MCF 10A (cell line): Measurements from ENCODE around the gene MT1E. TPM values are rescaled to one million over a fixed set of nuclear protein-coding genes. Genes with fewer than 3 reads are reported as not detected.
"Not testable (repeated sequence)": the region's sequence is repeated elsewhere in the genome, so short reads cannot be mapped to it uniquely, and the experiment has no call there.

Experiments
- BruUV-seq: library from RNA; stranded (reverse); fragments of 400-500 nt; replicated peaks from 2 replicates; lab custom pipeline; 2021; lab: Mats Ljungman, UMichigan
- CTCF ChIA-PET: fragments of 300-600 bp; sonication (Branson Sonifier 250); formaldehyde crosslinking; extraction: SDS; loops from one replicate; lab custom pipeline; 2021; ENCODE audit warnings: antibody characterized with exemption, inconsistent platforms; lab: Yijun Ruan, JAX
- POLR2A ChIA-PET: fragments of 300-600, 350-650 bp; sonication (Branson Sonifier 250); formaldehyde crosslinking; extraction: SDS; loops from one replicate; lab custom pipeline; 2020; ENCODE audit warnings: antibody characterized with exemption, inconsistent platforms; lab: Yijun Ruan, JAX
- DNase-seq: peaks from one replicate; pipeline ENCODE4 v3.0.0-alpha.2; 2018; ENCODE audit not compliant: unreplicated experiment
- H3K27ac Mint-ChIP-seq: one replicate; pipeline ENCODE4 v1.8.0; 2022; ENCODE audit warnings: mild to moderate bottlenecking, low read depth, mixed read lengths; ENCODE audit not compliant: unreplicated experiment
- H3K27me3 Mint-ChIP-seq: one replicate; pipeline ENCODE4 v1.8.0; 2022; ENCODE audit warnings: mixed read lengths; ENCODE audit not compliant: insufficient read depth, unreplicated experiment
- H3K36me3 Mint-ChIP-seq: one replicate; pipeline ENCODE4 v1.8.0; 2022; ENCODE audit warnings: mild to moderate bottlenecking, moderate library complexity, mixed read lengths; ENCODE audit not compliant: insufficient read depth, unreplicated experiment
- H3K4me1 Mint-ChIP-seq: one replicate; pipeline ENCODE4 v1.8.0; 2022; ENCODE audit warnings: mixed read lengths; ENCODE audit not compliant: insufficient read depth, unreplicated experiment
- H3K4me3 Mint-ChIP-seq: one replicate; pipeline ENCODE4 v1.8.0; 2022; ENCODE audit warnings: mild to moderate bottlenecking, moderate library complexity, mixed read lengths; ENCODE audit not compliant: unreplicated experiment
- H3K9me3 Mint-ChIP-seq: one replicate; pipeline ENCODE4 v1.8.0; 2022; ENCODE audit warnings: mixed read lengths; ENCODE audit not compliant: unreplicated experiment
- intact Hi-C: fragments of 100-400 bp; cut with micrococcal nuclease; formaldehyde crosslinking; loops from 2 replicates; pipeline ENCODE4 v1.14.1; 2022
- total RNA-seq: library from RNA; stranded (reverse); gene quantifications from 2 replicates; pipeline ENCODE4 v1.2.3, GENCODE V29; 2022
- TF ChIP-seq, protein P1 (sequence below): fragments of 200-600 bp; IDR thresholded peaks from one replicate; pipeline ENCODE4 v1.8.0; 2022; ENCODE audit warnings: antibody characterized with exemption, mild to moderate bottlenecking; ENCODE audit not compliant: unreplicated experiment

The MT1E gene
- total RNA-seq, 1 experiment from 2014 or later = 934 TPM

DNA sequence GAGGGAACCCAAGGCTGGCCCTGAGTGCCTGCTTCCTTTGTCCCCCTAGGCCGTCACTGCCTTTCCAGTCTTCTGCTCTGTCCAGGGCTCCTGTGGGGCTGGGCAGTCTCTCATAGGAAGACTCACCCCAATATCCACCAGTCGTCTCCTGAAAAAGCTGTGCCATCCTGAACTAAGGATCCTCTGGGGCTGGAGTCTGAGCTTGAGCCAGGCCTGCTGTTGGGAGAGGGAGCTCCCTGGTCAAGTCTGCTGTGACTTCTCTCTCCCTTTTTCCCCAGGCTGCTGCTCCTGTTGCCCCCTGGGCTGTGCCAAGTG lies 45.0 kb downstream of the MT1E start:
- BruUV-seq = no TSS peak
- DNase-seq = no peak
- no peaks in the 10 kb centered on the region for H3K9me3 Mint-ChIP-seq
- H3K4me3 Mint-ChIP-seq = no peak overlapping the region
- POLR2A ChIA-PET = interaction anchor here (0.6 to 1.5 kb wide), 2 partner anchors 13 to 60 kb away, joined by 3 read pairs; no protein-coding TSS in a partner anchor
- peaks cover 9% of the 10 kb centered on the region for H3K27me3 Mint-ChIP-seq
- no peak overlapping the region for H3K27ac Mint-ChIP-seq
- CTCF ChIA-PET = interaction anchor here (1.7 kb wide), 1 partner anchor 32 kb away, joined by 5 read pairs; no protein-coding TSS in a partner anchor
- TF ChIP-seq, protein P1, sequence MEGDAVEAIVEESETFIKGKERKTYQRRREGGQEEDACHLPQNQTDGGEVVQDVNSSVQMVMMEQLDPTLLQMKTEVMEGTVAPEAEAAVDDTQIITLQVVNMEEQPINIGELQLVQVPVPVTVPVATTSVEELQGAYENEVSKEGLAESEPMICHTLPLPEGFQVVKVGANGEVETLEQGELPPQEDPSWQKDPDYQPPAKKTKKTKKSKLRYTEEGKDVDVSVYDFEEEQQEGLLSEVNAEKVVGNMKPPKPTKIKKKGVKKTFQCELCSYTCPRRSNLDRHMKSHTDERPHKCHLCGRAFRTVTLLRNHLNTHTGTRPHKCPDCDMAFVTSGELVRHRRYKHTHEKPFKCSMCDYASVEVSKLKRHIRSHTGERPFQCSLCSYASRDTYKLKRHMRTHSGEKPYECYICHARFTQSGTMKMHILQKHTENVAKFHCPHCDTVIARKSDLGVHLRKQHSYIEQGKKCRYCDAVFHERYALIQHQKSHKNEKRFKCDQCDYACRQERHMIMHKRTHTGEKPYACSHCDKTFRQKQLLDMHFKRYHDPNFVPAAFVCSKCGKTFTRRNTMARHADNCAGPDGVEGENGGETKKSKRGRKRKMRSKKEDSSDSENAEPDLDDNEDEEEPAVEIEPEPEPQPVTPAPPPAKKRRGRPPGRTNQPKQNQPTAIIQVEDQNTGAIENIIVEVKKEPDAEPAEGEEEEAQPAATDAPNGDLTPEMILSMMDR = no peak
- intact Hi-C loops = no loop called here
- no peaks in the 10 kb centered on the region for H3K36me3 Mint-ChIP-seq
- H3K4me1 Mint-ChIP-seq = no peaks in the 10 kb centered on the region

GRCh38 chr16:56671691-56672090 lies 46.1 kb downstream of the MT1E start:
- H3K4me3 Mint-ChIP-seq, intact Hi-C loops, H3K27me3 Mint-ChIP-seq, H3K27ac Mint-ChIP-seq, H3K4me1 Mint-ChIP-seq, H3K9me3 Mint-ChIP-seq, H3K36me3 Mint-ChIP-seq, CTCF ChIA-PET, BruUV-seq: not testable (repeated sequence)
- peak; percentile 45 for DNase-seq
- POLR2A ChIA-PET = interaction anchor here (0.5 to 3.0 kb wide), 3 partner anchors 12 to 62 kb away, joined by 3 to 30 read pairs (median 3); partner anchors contain the start of gene MT1X

GRCh38 chr16:56672171-56672570 lies 46.6 kb downstream of the MT1E start:
- BruUV-seq, H3K4me3 Mint-ChIP-seq, H3K9me3 Mint-ChIP-seq, intact Hi-C loops, DNase-seq, H3K36me3 Mint-ChIP-seq, H3K27ac Mint-ChIP-seq, H3K27me3 Mint-ChIP-seq, H3K4me1 Mint-ChIP-seq: not testable (repeated sequence)
- POLR2A ChIA-PET = interaction anchor here (0.5 to 3.0 kb wide), 4 partner anchors 11 to 65 kb away, joined by 3 to 30 read pairs (median 9); partner anchors contain the start of genes MT1X and MT2A
- CTCF ChIA-PET = interaction anchor here (1.9 kb wide), 1 partner anchor 30 kb away, joined by 13 read pairs; no protein-coding TSS in a partner anchor

DNA sequence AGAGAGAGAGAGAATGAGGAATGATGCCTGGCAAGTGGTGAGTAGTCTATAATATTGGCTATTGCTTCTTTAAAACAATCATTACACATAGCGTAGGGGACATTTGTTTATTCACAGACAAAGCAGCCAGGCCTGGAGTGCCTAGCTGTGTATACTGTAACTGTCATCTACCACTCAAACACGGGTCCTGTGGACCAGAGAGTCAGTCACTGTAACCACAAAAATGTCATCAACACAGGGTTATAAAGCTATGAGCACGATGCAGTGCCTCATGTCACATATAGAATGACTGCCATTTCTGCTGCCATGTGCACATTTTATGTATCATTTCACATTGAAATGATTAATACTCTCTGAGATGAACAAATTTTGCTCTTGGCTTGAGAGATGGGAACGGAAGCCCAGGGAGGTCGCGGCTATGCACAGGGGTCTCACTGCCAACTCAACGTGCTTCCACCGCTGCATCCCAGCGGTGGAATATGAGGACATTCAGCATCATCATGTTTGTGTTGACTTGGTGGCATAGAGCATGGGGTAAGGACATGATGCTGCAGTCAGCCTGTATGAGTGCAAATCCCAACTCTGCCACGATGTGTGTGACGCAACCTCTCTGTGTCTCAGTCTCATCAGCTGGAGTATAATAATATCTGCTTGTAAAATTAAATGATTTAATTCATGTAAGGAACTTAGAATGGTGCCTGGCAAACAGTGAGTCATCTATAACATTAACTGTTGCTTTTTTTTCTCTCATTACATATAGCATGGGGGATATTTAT lies 47.4 kb downstream of the MT1E start:
- Mint-ChIP-seq H3K27ac (no peak overlapping the region), H3K4me1 (no peaks in the 10 kb centered on the region), H3K36me3 (no peaks in the 10 kb centered on the region), H3K27me3 (peaks cover 9% of the 10 kb centered on the region), H3K9me3 (no peaks in the 10 kb centered on the region), H3K4me3 (no peak overlapping the region)
- no TSS peak for BruUV-seq
- CTCF ChIA-PET = interaction anchor here (0.6 to 1.9 kb wide), 5 partner anchors 27 to 900 kb away, joined by 3 to 13 read pairs (median 3); no protein-coding TSS in a partner anchor
- POLR2A ChIA-PET = interaction anchor here (0.9 to 3.0 kb wide), 5 partner anchors 11 to 66 kb away, joined by 3 to 30 read pairs (median 4); partner anchors contain the start of genes MT1E, MT1X and MT2A
- TF ChIP-seq, protein P1 = no peak
- intact Hi-C loops = no loop called here
- DNase-seq = peak; percentile 51

DNA sequence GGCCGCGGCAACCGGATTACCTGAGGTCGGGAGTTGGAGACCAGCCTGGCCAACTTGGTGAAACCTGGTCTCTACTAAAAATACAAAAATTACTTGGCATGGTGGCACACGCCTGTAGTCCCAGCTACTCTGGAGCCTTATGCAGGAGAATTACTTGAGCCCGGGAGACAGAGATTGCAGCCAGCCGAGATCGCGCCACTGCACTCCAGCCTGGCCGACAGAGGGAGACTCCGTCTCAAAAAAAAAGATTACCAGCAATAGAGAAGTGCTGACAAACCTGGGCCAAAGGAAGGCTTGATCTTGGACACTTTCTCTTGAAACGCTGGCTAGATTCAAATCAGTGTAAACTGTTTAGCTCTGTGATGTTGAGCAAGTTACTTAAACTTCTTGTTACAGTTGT lies 48.3 kb downstream of the MT1E start:
- POLR2A ChIA-PET = interaction anchor here (1.1 to 3.0 kb wide), 5 partner anchors 10 to 67 kb away, joined by 3 to 30 read pairs (median 4); partner anchors contain the start of genes MT1X and MT2A
- Mint-ChIP-seq H3K27me3 (peaks cover 1% of the 10 kb centered on the region), H3K36me3 (no peaks in the 10 kb centered on the region), H3K4me1 (no peaks in the 10 kb centered on the region), H3K27ac (no peak overlapping the region), H3K4me3 (no peak overlapping the region), H3K9me3 (no peaks in the 10 kb centered on the region)
- intact Hi-C loops = loop anchor here (1.0 kb wide), 1 partner anchor 28 kb away; no protein-coding TSS in a partner anchor
- CTCF ChIA-PET = interaction anchor here (0.7 to 1.9 kb wide), 3 partner anchors 28 to 901 kb away, joined by 3 to 13 read pairs (median 3); no protein-coding TSS in a partner anchor
- TF ChIP-seq, protein P1 = peak; percentile 28
- no TSS peak for BruUV-seq
- no peak for DNase-seq

DNA sequence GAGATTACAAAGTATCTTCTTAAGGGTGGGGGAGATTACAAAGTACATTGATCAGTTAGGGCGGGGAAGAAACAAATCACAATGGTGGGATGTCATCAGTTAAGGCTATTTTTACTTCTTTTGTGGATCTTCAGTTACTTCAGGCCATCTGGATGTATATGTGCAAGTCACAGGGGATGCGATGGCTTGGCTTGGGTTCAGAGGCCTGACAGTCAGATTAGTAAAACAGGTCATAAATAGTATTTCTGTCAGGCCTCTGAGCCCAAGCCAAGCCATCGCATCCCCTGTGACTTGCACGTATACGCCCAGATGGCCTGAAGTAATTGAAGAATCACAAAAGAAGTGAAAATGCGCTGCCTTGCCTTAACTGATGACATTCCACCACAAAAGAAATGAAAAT lies 49.0 kb downstream of the MT1E start:
- H3K27me3 Mint-ChIP-seq, H3K27ac Mint-ChIP-seq, DNase-seq, H3K36me3 Mint-ChIP-seq, BruUV-seq, H3K4me3 Mint-ChIP-seq, CTCF ChIA-PET, H3K9me3 Mint-ChIP-seq, H3K4me1 Mint-ChIP-seq: not testable (repeated sequence)
- intact Hi-C loops = loop anchor here (1.0 kb wide), 1 partner anchor 28 kb away; no protein-coding TSS in a partner anchor
- POLR2A ChIA-PET = interaction anchor here (1.1 to 3.0 kb wide), 3 partner anchors 9 to 67 kb away, joined by 3 to 30 read pairs (median 14); partner anchors contain the start of genes MT1X and MT2A
